ENCODE measurements around the gene ANXA6. TPM values are rescaled to one million over a fixed set of nuclear protein-coding genes. Genes with fewer than 3 reads are reported as not detected.

Gene ANXA6
- total RNA-seq, 1 experiment from 2014 or later = 98.7 TPM

DNA sequence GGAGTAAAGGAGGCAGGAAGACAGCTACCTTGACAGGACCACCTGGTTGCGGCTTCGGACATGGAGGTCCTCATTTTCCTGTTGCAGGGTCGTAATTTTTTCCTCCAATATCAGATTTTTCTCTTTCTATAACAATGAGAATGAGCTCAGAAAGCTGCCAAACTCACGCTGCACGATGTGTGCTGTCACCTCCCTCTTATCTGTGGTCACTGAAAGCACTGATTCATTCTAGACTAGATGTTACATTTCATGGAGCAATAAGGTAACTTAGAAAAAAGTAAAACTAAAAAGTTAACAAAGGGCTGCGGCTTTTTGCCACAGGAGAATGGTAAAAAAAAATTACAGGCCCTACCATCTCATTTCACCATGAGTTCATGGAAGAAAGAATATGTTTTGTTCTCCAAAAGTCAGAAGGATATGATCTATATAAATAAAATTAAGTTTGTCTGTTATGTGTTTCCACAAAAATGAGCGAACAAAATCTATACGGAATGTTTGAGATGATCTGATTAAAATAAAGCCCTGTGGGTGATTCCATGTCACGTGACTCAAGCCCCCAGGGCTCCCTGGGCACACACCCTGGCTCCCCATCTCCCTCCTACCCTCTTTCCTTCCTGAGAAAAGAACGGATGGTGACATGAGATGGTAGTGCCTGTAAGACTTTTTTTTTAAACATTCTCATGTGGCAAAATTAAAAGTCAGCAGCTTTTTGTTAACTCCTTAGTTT lies 26.9 kb upstream of the ANXA6 start:
- no peak overlapping the region for H4K8ac ChIP-seq (replicated peaks; ENCODE audit: insufficient read length, low read depth, low read length)
- no CpG with 5 or more reads among the region's 10 CpGs for WGBS (ENCODE audit: extremely low coverage, insufficient read length, low lambda C conversion rate)
- peaks cover 11 to 17% of the 10 kb centered on the region in 2 experiments for H3K4me1 Mint-ChIP-seq
- H3K14ac ChIP-seq (ENCODE audit: insufficient read depth, low read length) = no peak overlapping the region
- no peaks in the 10 kb centered on the region for H3K79me2 ChIP-seq (ENCODE audit: insufficient read depth, low read length)
- H2BK20ac ChIP-seq (ENCODE audit: low read depth, low read length, poor library complexity, severe bottlenecking) = no peak overlapping the region
- H3K4me2 ChIP-seq (ENCODE audit: insufficient read depth, insufficient read length, low read length) = no peak overlapping the region
- H3K4me1 ChIP-seq (ENCODE audit: insufficient read depth, low read length) = peaks cover 3% of the 10 kb centered on the region; the same call in 1 of the 2 replicates
- H3K18ac ChIP-seq (ENCODE audit: insufficient read length, low read depth, low read length) = no peak overlapping the region
- H2BK120ac ChIP-seq (ENCODE audit: low read depth, low read length, poor library complexity, severe bottlenecking) = no peak overlapping the region
- no peaks in the 10 kb centered on the region for H3K27me3 ChIP-seq (ENCODE audit: insufficient read depth, low read length)
- no peak overlapping the region for H3K56ac ChIP-seq (ENCODE audit: insufficient read length, low read depth, low read length)
- no peak overlapping the region for H3K23ac ChIP-seq (ENCODE audit: insufficient read length, low read depth, low read length)
- no peak overlapping the region for H2BK12ac ChIP-seq (ENCODE audit: insufficient read length, low read depth, low read length)
- H3K79me1 ChIP-seq (ENCODE audit: insufficient read depth, low read depth, low read length, poor library complexity, severe bottlenecking) = no peaks in the 10 kb centered on the region
- no peak overlapping the region for H4K91ac ChIP-seq (ENCODE audit: insufficient read length, low read depth, low read length)
- H2AFZ ChIP-seq (ENCODE audit: low read length) = no peak overlapping the region
- H2AK5ac ChIP-seq (ENCODE audit: insufficient read length, low read length) = no peak overlapping the region
- no peak overlapping the region for H2BK15ac ChIP-seq (ENCODE audit: low read depth, low read length)
- no peak for DNase-seq
- H2BK5ac ChIP-seq (ENCODE audit: insufficient read length, low read length) = no peak overlapping the region
- no peaks in the 10 kb centered on the region for H3K9me3 ChIP-seq (ENCODE audit: control insufficient read depth, low read depth, low read length)
- no peak overlapping the region for H3K27ac ChIP-seq (ENCODE audit: insufficient read length, low read depth, low read length)
- no peak overlapping the region for H3K9ac ChIP-seq (ENCODE audit: extremely low read depth, insufficient read length, low read length)
- H3K4me3 Mint-ChIP-seq = no peak overlapping the region
- no peaks in the 10 kb centered on the region for H3K9me3 Mint-ChIP-seq
- H3K27me3 Mint-ChIP-seq (ENCODE audit: low read depth) = peaks cover 2% of the 10 kb centered on the region; the same call in 1 of the 2 replicates
- no peak overlapping the region for H3K4ac ChIP-seq (ENCODE audit: low read depth, low read length)
- H4K5ac ChIP-seq (ENCODE audit: insufficient read length, low read depth, low read length) = no peak overlapping the region
- H4K20me1 ChIP-seq (ENCODE audit: control insufficient read depth, insufficient read depth, insufficient read length) = no peaks in the 10 kb centered on the region
- H3K27ac Mint-ChIP-seq = no peak overlapping the region
- TF ChIP-seq, protein P1, sequence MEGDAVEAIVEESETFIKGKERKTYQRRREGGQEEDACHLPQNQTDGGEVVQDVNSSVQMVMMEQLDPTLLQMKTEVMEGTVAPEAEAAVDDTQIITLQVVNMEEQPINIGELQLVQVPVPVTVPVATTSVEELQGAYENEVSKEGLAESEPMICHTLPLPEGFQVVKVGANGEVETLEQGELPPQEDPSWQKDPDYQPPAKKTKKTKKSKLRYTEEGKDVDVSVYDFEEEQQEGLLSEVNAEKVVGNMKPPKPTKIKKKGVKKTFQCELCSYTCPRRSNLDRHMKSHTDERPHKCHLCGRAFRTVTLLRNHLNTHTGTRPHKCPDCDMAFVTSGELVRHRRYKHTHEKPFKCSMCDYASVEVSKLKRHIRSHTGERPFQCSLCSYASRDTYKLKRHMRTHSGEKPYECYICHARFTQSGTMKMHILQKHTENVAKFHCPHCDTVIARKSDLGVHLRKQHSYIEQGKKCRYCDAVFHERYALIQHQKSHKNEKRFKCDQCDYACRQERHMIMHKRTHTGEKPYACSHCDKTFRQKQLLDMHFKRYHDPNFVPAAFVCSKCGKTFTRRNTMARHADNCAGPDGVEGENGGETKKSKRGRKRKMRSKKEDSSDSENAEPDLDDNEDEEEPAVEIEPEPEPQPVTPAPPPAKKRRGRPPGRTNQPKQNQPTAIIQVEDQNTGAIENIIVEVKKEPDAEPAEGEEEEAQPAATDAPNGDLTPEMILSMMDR (conservative IDR thresholded peaks at IDR 0.05) = no peak
- no peaks in the 10 kb centered on the region for H3K36me3 Mint-ChIP-seq (ENCODE audit: insufficient read depth in 1 of 3, low read depth in 3 of 3)
- H3T11ph ChIP-seq (ENCODE audit: low read length) = no peak overlapping the region
- H3K23me2 ChIP-seq (ENCODE audit: insufficient read length, low read depth, low read length, poor library complexity, severe bottlenecking) = no peaks in the 10 kb centered on the region
